GM06990 (cell line): ENCODE measurements around the gene LEFTY1.

ENCODE experiments used
- DNase-seq: peaks from one replicate; pipeline ENCODE4 v3.0.0-alpha.2; 2011; ENCODE audit not compliant: insufficient read length; ENCODE audit errors: extremely low read depth
- H3K27me3 ChIP-seq: replicated peaks from 2 replicates; pipeline ENCODE4 v1.6.0; 2011; ENCODE audit warnings: low read length; ENCODE audit not compliant: control insufficient read depth, insufficient read depth
- H3K36me3 ChIP-seq: 2 replicates; pipeline ENCODE4 v1.5.1; 2011; ENCODE audit warnings: low read length; ENCODE audit not compliant: control insufficient read depth, insufficient read depth
- H3K4me3 ChIP-seq: replicated peaks from 2 replicates; pipeline ENCODE4 v1.5.1; 2011; ENCODE audit warnings: low read depth, mild to moderate bottlenecking, control low read depth, low read length
- CTCF ChIP-seq: IDR thresholded peaks from 2 replicates; pipeline ENCODE4 v1.5.1; 2011; ENCODE audit warnings: low read length, control low read depth, mild to moderate bottlenecking, inconsistent platforms; ENCODE audit not compliant: insufficient read depth, poor library complexity, severe bottlenecking

LEFTY1 gene

GRCh38 chr1:225880222-225880588, 8.7 kb downstream of the LEFTY1 start:
- Histone ChIP-seq H3K27me3 (no peaks in the 10 kb centered on the region), H3K36me3 (peaks cover 1% of the 10 kb centered on the region), H3K4me3 (no peak overlapping the region)
- no peak for TF ChIP-seq CTCF
- DNase-seq, result no peak

DNA sequence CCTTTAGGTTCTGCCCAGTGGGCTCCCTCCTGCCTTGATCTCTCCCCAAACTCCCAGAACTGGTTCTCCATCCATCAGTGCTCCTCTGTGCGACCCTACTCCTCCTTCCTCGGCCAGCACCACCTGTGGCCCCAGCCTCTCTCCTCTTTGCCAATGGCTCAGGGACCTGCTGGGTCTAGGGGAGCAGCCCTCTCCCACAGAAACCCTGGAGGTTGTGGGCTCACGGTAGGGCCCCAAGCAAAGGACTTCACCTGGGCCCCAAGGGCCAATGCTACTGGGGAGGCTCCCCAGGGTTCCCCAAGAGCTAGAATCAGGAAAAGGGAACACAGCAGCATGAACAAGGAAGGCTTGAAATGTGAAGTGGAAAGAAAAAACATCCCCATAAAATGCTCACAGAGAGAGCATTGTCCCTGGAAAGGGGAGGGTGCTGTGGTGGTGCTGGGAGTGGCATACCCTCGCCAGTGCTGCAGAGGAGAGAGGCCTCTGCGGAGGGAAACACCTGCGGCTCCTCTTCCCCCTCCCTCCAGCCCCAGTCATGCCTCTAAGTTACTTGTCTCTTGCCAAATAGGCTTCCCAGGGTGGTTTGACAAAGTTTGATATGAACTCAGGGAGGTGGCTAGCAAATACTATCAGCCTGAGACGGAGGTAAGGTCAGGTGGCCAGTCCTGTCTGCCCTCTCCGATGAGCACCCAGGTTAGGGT, 9.3 kb downstream of the LEFTY1 start:
- DNase-seq, result no peak
- TF ChIP-seq CTCF, result no peak
- no peak overlapping the region for H3K4me3 ChIP-seq
- H3K36me3 ChIP-seq, result peaks cover 1% of the 10 kb centered on the region
- H3K27me3 ChIP-seq, result no peaks in the 10 kb centered on the region

DNA sequence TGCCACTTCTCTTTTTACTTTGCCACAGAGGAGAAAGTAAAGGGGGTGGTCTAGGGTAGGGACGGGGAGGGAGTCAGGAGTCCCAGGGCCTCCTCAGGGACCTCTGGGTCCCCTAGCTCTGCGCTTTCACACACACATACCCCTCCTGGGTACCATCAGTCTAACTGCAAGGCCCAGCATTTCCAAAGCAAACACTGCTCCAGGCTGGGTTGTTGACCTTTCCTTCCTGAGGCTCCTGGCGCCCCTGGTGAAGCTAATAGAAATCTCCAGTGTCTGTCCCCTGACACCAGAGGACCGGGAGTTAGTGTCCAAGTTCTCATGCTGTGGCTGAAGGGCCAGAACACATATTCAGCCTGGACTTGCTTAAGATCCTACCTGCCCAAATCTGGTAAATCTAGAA, 10.7 kb downstream of the LEFTY1 start:
- H3K36me3 ChIP-seq, result peaks cover 2% of the 10 kb centered on the region
- no peak overlapping the region for H3K4me3 ChIP-seq
- no peak for DNase-seq
- H3K27me3 ChIP-seq, result no peaks in the 10 kb centered on the region
- no peak for TF ChIP-seq CTCF

DNA sequence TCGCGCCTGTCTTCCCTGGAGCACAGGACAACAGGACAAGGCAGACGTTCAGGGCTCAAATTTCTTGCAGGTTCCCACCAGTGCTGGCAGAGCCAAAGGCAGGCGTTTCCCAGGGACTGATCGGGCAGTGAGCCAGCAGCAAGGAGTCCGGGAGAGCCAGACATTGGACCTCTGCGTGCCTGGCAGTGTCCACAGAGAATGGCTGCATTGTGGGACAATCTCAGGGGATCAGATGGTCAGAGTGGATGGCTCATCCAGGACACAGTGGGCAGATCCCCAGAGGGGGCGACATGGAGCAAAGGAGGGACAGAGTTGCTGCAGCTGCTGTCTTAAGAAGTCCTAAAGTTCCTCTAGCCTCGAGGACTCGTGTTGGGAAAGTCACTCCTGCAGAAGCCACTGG, 11.4 kb downstream of the LEFTY1 start:
- no peak for DNase-seq
- Histone ChIP-seq H3K36me3 (peaks cover 4% of the 10 kb centered on the region), H3K4me3 (no peak overlapping the region), H3K27me3 (no peaks in the 10 kb centered on the region)
- TF ChIP-seq CTCF, result peak; percentile 61

DNA sequence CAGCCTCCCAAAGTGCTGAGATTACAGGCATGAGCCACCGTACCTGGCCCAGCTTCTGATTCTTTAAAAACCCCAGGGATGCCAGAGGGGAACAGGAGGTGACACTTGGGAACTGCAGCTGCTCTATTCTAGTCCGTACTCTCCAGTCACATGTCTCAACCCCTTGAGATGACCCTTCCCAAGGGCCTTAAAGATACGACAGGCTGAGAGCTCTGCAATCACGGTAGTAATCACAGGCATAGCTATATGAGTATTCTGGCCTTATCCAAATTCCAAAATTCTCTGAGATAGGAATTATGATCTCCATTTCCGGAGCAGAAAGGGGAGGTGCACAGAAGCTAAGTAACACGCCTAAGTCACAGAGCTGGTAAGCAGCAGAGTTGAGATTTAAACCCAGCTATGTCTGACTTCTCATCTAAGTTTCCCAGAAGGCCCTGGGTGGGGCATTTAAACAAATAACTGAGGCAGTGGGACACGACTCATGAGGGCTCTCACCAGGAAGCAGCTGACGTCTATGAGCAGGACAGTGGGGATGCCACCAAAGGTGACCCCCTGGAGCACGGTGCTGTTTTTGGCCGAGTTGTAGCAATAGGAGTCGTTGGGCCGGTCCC, 11.9 kb downstream of the LEFTY1 start:
- Histone ChIP-seq H3K36me3 (peaks cover 4% of the 10 kb centered on the region), H3K27me3 (no peaks in the 10 kb centered on the region), H3K4me3 (no peak overlapping the region)
- TF ChIP-seq CTCF, result no peak
- no peak for DNase-seq
